Lung (tissue), 12 donors: ENCODE results near the gene OTUD5. TPM values are rescaled to one million over a fixed set of nuclear protein-coding genes. Genes with fewer than 3 reads are reported as not detected.
A peak's percentile ranks its signal among the peaks of the same experiment; 100 is the strongest.

Experiments
- ATAC-seq: fragments of 200-7000 bp; cut with Tn5 transposase; one replicate; pipeline ENCODE4 v1.9.1; 2020; ENCODE audit warnings: moderate number of reproducible peaks; ENCODE audit not compliant: insufficient read depth, low FRiP score
- DNase-seq, 3 donors: peaks; one replicate each; pipeline ENCODE4 v3.0.0-alpha.2; 2013 to 2017
- H3K27ac ChIP-seq, 2 donors: one replicate each; pipeline ENCODE4 v1.5.1; 2013; ENCODE audit warnings: mild to moderate bottlenecking in 2 of 2, moderate library complexity in 2 of 2, control low read depth in 1 of 2, inconsistent platforms in 1 of 2, low read depth in 1 of 2, low read length in 1 of 2
- H3K27me3 ChIP-seq, 3 donors: one replicate each; pipeline ENCODE4 v1.5.1; 2013; ENCODE audit warnings: low read length in 2 of 3; ENCODE audit not compliant: control insufficient read depth in 3 of 3, insufficient read depth in 3 of 3
- H3K36me3 ChIP-seq, 4 donors: one replicate each; pipeline ENCODE4 v1.5.1; 2013; ENCODE audit warnings: low read length in 4 of 4, mild to moderate bottlenecking in 1 of 4, moderate library complexity in 1 of 4; ENCODE audit not compliant: control insufficient read depth in 4 of 4, insufficient read depth in 4 of 4
- H3K4me1 ChIP-seq, 5 donors: one replicate each; pipeline ENCODE4 v1.5.1; 2013; ENCODE audit warnings: low read length in 5 of 5, mild to moderate bottlenecking in 2 of 5, moderate library complexity in 1 of 5; ENCODE audit not compliant: control insufficient read depth in 5 of 5, insufficient read depth in 5 of 5
- H3K4me3 ChIP-seq: one replicate; pipeline ENCODE4 v1.5.1; 2013; ENCODE audit warnings: mild to moderate bottlenecking, control low read depth, moderate library complexity
- H3K9ac ChIP-seq, 2 donors: one replicate each; pipeline ENCODE4 v1.5.1; 2013; ENCODE audit warnings: low read length in 2 of 2, control low read depth in 1 of 2; ENCODE audit not compliant: insufficient read depth in 1 of 2
- H3K9me3 ChIP-seq, 4 donors: one replicate each; pipeline ENCODE4 v1.5.1; 2013; ENCODE audit warnings: low read length in 3 of 4, mild to moderate bottlenecking in 1 of 4, moderate library complexity in 1 of 4; ENCODE audit not compliant: control insufficient read depth in 4 of 4, insufficient read depth in 3 of 4
- CTCF ChIP-seq: IDR thresholded peaks from 2 replicates; pipeline ENCODE4 v1.5.1; 2012; ENCODE audit warnings: mild to moderate bottlenecking; ENCODE audit errors: control extremely low read depth, extremely low read depth
- WGBS, 2 donors: extraction: QIAGEN DNeasy Blood & Tissue Kit; methylation state at CpG; one replicate each; pipeline ENCODE4 v1.1.7; 2013; 5-methylcytosine and 5-hydroxymethylcytosine counted together
- polyA plus RNA-seq, 2 donors: library from polyadenylated mRNA; stranded (reverse); fragments of 200-250 nt; gene quantifications; one replicate each; pipeline ENCODE4 v1.2.1, GENCODE V29; 2013
- total RNA-seq, 2 donors: library from RNA; depleted of rRNA in 1 of 2; stranded (reverse); fragments of >200 nt in 1 of 2; gene quantifications; one replicate each; pipeline ENCODE4 v1.2.1, GENCODE V29; 2014 to 2021
- donor health status: control.
- donor health status: control.
- donor health status: Bipolar disorder and iron deficiency.
- donor health status: healthy.
- donor health status: DM: yes; HTN: yes; CAD: no.

Gene OTUD5
- total and polyA plus RNA-seq, 4 donors, result 32.4 to 48.2 (median 35.7) TPM

DNA sequence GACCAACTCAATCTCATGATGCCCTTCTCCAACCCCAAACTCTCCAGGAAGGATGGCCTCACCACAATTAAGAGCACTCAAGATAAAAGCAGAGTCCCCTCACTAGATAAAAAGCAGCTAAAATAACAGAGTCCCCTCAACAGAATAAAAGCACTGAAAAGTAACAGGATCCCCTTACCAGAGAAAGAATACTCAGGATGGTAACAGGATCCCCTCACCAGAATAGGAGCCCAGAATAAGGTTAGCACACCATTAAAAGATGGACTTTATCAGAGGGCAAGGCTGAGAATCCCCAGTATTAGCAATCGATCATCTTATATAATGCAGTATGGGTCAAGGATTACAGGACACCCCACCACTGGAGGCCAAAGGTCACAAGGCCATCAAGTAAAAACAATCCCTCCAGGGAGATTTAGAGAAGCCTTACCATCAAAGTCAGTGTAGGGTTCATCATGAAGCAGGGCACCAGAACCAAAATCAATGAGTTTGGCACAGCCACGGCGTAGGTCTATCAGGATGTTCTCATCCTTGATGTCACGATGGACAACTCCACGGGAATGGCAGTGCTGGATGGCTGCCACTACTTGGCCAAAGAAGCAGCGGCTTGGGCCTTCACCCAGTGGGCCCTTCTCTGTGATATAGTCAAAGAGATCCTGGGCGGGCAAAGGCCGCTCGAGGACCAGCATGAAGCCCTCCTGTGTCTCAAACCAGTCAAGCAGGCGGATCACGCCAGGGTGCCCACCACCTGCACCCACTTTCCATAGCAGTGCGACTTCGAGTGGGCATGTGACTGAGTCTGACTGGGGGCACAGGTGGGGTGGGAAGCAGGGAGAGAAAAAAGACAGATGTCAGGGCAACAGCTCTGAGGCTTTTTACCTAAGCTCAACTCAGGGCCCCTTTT lies 42.6 kb downstream of the OTUD5 start:
- DNase-seq (no peak), ATAC-seq (no peak)
- TF ChIP-seq CTCF, result no peak
- WGBS, 2 donors, result 89% methylated on average over 12 to 13 of the region's 13 CpGs
- Histone ChIP-seq H3K27me3 (no peaks in the 10 kb centered on the region), H3K36me3 (peaks cover 0 to 5% (median 0%) of the 10 kb centered on the region in 4 donors), H3K4me1 (peaks cover 2 to 11% (median 5%) of the 10 kb centered on the region in 5 donors), H3K4me3 (no peak overlapping the region), H3K9me3 (peaks cover 0 to 4% (median 0%) of the 10 kb centered on the region in 4 donors), H3K9ac (no peak overlapping the region), H3K27ac (no peak overlapping the region)

DNA sequence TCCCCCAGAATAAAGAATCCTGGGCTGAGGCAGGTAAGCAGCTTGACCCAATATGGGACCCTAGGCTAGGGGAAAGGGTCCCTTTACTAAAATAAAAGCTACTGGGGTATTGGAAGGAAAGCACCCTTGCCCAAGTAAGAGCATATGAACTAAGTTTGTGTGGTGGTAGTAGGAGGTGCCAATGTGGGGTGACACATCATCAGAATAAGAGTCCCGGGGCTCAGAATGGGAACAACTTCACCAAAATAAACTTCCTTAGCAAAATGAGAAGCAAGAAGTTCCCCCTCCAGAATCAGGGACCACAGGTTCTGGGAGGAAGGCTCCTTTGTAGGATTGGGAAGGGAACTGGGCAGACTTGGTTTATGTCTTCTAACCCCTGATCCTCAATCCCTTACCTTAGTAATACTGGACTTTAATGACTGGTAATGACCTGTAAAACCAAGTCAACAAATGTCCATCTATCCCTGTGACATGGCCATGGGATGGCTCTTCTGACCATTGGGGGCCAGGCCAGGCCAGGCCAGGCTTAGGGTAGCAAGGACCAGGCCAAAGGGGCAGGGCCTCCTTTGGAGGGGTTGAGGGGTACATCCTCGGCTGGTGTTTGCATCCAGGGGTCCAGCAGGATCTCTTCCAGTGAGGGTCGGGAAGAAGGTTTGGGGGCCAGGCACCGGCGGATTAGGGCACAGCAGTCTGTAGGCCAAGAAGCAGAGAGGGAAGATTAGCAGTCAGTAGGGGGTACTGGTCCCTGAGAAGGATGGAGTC lies 43.6 kb downstream of the OTUD5 start:
- no peak overlapping the region for H3K27ac ChIP-seq
- H3K9me3 ChIP-seq, result peaks cover 0 to 6% (median 0%) of the 10 kb centered on the region in 4 donors
- H3K9ac ChIP-seq, result no peak overlapping the region
- 81 to 87% methylated on average over 5 of the region's 5 CpGs for WGBS, 2 donors
- DNase-seq (no peak), ATAC-seq (no peak)
- H3K27me3 ChIP-seq, result no peaks in the 10 kb centered on the region
- TF ChIP-seq CTCF, result no peak
- H3K4me3 ChIP-seq, result no peak overlapping the region
- H3K36me3 ChIP-seq, result peaks cover 0 to 5% (median 0%) of the 10 kb centered on the region in 4 donors
- H3K4me1 ChIP-seq, result peaks cover 2 to 8% (median 5%) of the 10 kb centered on the region in 5 donors

DNA sequence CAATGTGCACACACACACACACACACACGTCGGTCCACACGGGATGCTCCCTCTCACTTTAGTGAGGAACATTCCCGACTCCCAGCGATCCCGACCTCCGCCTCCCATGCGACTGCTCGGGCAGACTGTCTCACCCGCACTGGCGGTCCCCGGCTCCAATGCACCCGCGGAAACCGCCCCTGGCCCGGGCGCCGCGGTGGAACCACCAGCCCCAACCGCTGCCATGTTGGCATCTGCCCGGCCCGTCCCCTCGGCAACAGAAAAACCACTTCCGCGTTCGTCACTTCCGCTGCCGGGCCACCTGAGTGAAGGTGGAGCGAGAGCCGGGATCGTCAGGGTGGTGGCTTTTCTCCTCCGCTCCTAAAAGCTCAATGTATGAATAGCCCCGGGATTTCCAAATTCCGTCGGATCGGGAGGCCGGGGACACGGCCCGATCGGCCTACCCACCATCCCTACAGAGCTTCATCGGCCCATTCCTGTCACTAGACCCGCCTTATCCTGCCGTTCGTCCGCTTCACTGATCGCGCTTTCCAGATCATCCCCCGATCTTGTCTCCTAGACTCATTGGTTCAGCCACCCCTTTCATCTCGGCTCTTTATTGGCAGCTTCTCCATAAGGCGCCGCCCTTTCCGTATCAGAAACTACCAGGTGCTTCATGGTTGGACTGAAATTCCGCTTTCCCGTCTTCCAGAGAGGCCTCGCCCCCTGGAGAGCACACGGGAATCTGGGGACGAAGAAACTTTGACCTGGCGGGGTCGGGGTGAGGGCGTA lies 45.8 kb downstream of the OTUD5 start, which contains the start of gene SLC35A2:
Gene SLC35A2, minus strand, starts transcription at position 235 of the 771 bp plus-strand sequence. Its CDS starts 10 bp downstream, at position 225.
- no peaks in the 10 kb centered on the region for H3K27me3 ChIP-seq
- ATAC-seq, result peak; percentile 80
- peak within 1 kb of the TSS; percentile 43 to 71 for H3K9ac ChIP-seq
- no peak for TF ChIP-seq CTCF
- H3K9me3 ChIP-seq, result peaks cover 0 to 4% (median 0%) of the 10 kb centered on the region in 4 donors
- H3K27ac ChIP-seq, result peak within 1 kb of the TSS; percentile 76 to 81
- peaks cover 0 to 5% (median 0%) of the 10 kb centered on the region in 4 donors for H3K36me3 ChIP-seq
- peak within 1 kb of the TSS; percentile 62 for H3K4me3 ChIP-seq
- H3K4me1 ChIP-seq, result peaks cover 0 to 8% (median 5%) of the 10 kb centered on the region in 5 donors
- 0 to 32% methylated on average over 43 to 60 of the region's 60 CpGs for WGBS, 2 donors
- peak; percentile 76 to 80 (median 77) for DNase-seq
